GM12878 (cell line): ENCODE data around the gene PHACTR1. TPM values are rescaled to one million over a fixed set of nuclear protein-coding genes. Genes with fewer than 3 reads are reported as not detected.

Source experiments
- ATAC-seq: fragments of 200-7000 bp; cut with Tn5 transposase; 3 replicates; pipeline ENCODE4 v1.9.1; 2020; ENCODE audit warnings: mild to moderate bottlenecking, moderate library complexity
- BruUV-seq: library from RNA; stranded (reverse); fragments of 400-500 nt; replicated peaks from 2 replicates; lab custom pipeline; 2021; lab: Mats Ljungman, UMichigan
- CTCF ChIA-PET: fragments of 300-600 bp; sonication (Branson Sonifier 250); formaldehyde crosslinking; extraction: SDS; loops from one replicate; lab custom pipeline; 2021; ENCODE audit warnings: inconsistent platforms; lab: Yijun Ruan, JAX
- POLR2A ChIA-PET: fragments of 350-600 bp; formaldehyde crosslinking; extraction: SDS; loops from one replicate; lab custom pipeline; 2021; ENCODE audit warnings: inconsistent platforms; lab: Charles Lee
- RAD21 ChIA-PET: fragments of 300-600 bp; sonication (Branson Sonifier 250); formaldehyde crosslinking; loops from one replicate; lab custom pipeline; 2023; ENCODE audit warnings: antibody characterized with exemption; ENCODE audit not compliant: unreplicated experiment; lab: Charles Lee
- SMC1A ChIA-PET: fragments of 300-600 bp; sonication (Branson Sonifier 250); formaldehyde crosslinking; loops from one replicate; lab custom pipeline; 2023; ENCODE audit not compliant: unreplicated experiment, uncharacterized antibody; lab: Charles Lee
- DNase-seq: peaks from one replicate; pipeline ENCODE4 v3.0.0-alpha.2; 2011; ENCODE audit warnings: low read depth, low spot score
- FAIRE-seq: peaks from 3 replicates; lab custom pipeline; 2011; peaks lifted over from hg19 to GRCh38; lab: Jason Lieb, UNC
- H2AFZ ChIP-seq: 2 replicates; pipeline ENCODE4 v1.6.0; 2011; ENCODE audit warnings: low read depth, low read length, control low read depth; ENCODE audit not compliant: control insufficient read depth
- H3K27ac ChIP-seq: 2 replicates; pipeline ENCODE4 v1.5.1; 2011; ENCODE audit warnings: control low read depth; ENCODE audit not compliant: control insufficient read depth, insufficient read depth
- H3K27me3 ChIP-seq, 2 experiments: replicated peaks in 1 of 2; 2 replicates each; pipeline versions ENCODE4 v1.6.0 to v1.6.1; 2011; ENCODE audit warnings: low read length in 1 of 2; ENCODE audit not compliant: control insufficient read depth in 2 of 2, insufficient read depth in 2 of 2
- H3K36me3 ChIP-seq, 2 experiments: 2 replicates each; pipeline ENCODE4 v1.5.1; 2011; ENCODE audit warnings: low read length in 1 of 2; ENCODE audit not compliant: control insufficient read depth in 2 of 2, insufficient read depth in 2 of 2
- H3K4me1 ChIP-seq: 2 replicates; pipeline ENCODE4 v1.6.1; 2011; ENCODE audit warnings: mild to moderate bottlenecking, low read length, moderate library complexity, mixed read lengths; ENCODE audit not compliant: control insufficient read depth, insufficient read depth
- H3K4me2 ChIP-seq: 2 replicates; pipeline ENCODE4 v1.6.0; 2011; ENCODE audit warnings: control low read depth; ENCODE audit not compliant: control insufficient read depth, insufficient read depth
- H3K4me3 ChIP-seq: fragments of 200-600 bp; sonication (generic); 2 replicates; pipeline ENCODE4 v1.5.1; 2016
- H3K79me2 ChIP-seq: 2 replicates; pipeline ENCODE4 v1.6.0; 2011; ENCODE audit warnings: low read length; ENCODE audit not compliant: control insufficient read depth, insufficient read depth
- H3K9ac ChIP-seq: 2 replicates; pipeline ENCODE4 v1.8.0; 2011; ENCODE audit warnings: low read length, control low read depth, mixed read lengths; ENCODE audit not compliant: control insufficient read depth, insufficient read depth
- H3K9me3 ChIP-seq: replicated peaks from 3 replicates; pipeline ENCODE4 v1.5.1; 2011; ENCODE audit warnings: mild to moderate bottlenecking, low read length; ENCODE audit not compliant: control insufficient read depth, insufficient read depth
- H4K20me1 ChIP-seq: 2 replicates; pipeline ENCODE4 v1.6.0; 2011; ENCODE audit not compliant: control insufficient read depth, insufficient read depth
- BACH1 ChIP-seq: fragments of 450-650 bp; IDR thresholded peaks from 2 replicates; pipeline ENCODE4 v1.6.1; 2017; ENCODE audit warnings: mild to moderate bottlenecking, borderline replicate concordance
- BRCA1 ChIP-seq: IDR thresholded peaks from 2 replicates; pipeline ENCODE4 v1.6.1; 2011; ENCODE audit warnings: low read depth, low read length, improper control_type of control experiment
- CHD4 ChIP-seq: fragments of 200-600 bp; sonication (generic); IDR thresholded peaks from 2 replicates; pipeline ENCODE4 v1.6.1; 2016; ENCODE audit warnings: mild to moderate bottlenecking
- ELK1 ChIP-seq: IDR thresholded peaks from 2 replicates; pipeline ENCODE4 v1.6.1; 2012; ENCODE audit warnings: low read depth, low read length, improper control_type of control experiment
- FOXK2 ChIP-seq: fragments of 450-650 bp; IDR thresholded peaks from 2 replicates; pipeline ENCODE4 v1.6.1; 2017; ENCODE audit warnings: mild to moderate bottlenecking, moderate library complexity
- NFIC ChIP-seq: IDR thresholded peaks from 2 replicates; pipeline ENCODE4 v1.6.1; 2012; ENCODE audit warnings: low read depth, mild to moderate bottlenecking, inconsistent platforms, low read length, moderate library complexity
- RAD21 ChIP-seq: IDR thresholded peaks from 2 replicates; pipeline ENCODE4 v1.6.1; 2011; ENCODE audit warnings: mild to moderate bottlenecking, low read depth, low read length, moderate library complexity; ENCODE audit not compliant: insufficient read depth
- RAD51 ChIP-seq: fragments of 450-650 bp; IDR thresholded peaks from 2 replicates; pipeline ENCODE4 v1.6.1; 2016; ENCODE audit warnings: moderate library complexity, mild to moderate bottlenecking, inconsistent platforms
- SMAD5 ChIP-seq: IDR thresholded peaks from 2 replicates; pipeline ENCODE4 v1.6.1; 2016; ENCODE audit warnings: antibody characterized with exemption, low read depth
- SREBF2 ChIP-seq: IDR thresholded peaks from 2 replicates; pipeline ENCODE4 v1.6.1; 2012; ENCODE audit warnings: mild to moderate bottlenecking, low read length
- SRF ChIP-seq, 2 experiments: IDR thresholded peaks; 2 replicates each; pipeline ENCODE4 v1.6.1; 2011; ENCODE audit warnings: low read depth in 2 of 2, low read length in 2 of 2, mild to moderate bottlenecking in 1 of 2, moderate library complexity in 1 of 2
- ZNF274 ChIP-seq: IDR thresholded peaks from one replicate; pipeline ENCODE4 v1.8.0; 2011; ENCODE audit not compliant: insufficient read length, insufficient read depth
- WGBS: methylation state at CpG from one replicate; pipeline ENCODE4 v1.1.6; 2016; ENCODE audit warnings: low lambda C conversion rate; ENCODE audit not compliant: insufficient replicate concordance, insufficient coverage; ENCODE audit errors: missing lambda C conversion rate; 5-methylcytosine and 5-hydroxymethylcytosine counted together
- in situ Hi-C: fragments of 300-500 bp; cut with MboI; formaldehyde crosslinking; loops from 9 replicates; pipeline ENCODE4 v1.14.3; 2018; ENCODE audit warnings: mixed read lengths
- intact Hi-C: fragments of 100-400 bp; cut with micrococcal nuclease; formaldehyde crosslinking; loops from one replicate; pipeline ENCODE4 v1.14.2; 2022; ENCODE audit not compliant: unreplicated experiment
- polyA plus RNA-seq, 11 experiments: library from polyadenylated mRNA; depleted of rRNA in 4 of 11; unstranded in 6 of 11; stranded (reverse) in 5 of 11; fragments of >200 nt; fragmentation: Nextera tagmentation in 4 of 11; fragmentation: Illumina TruSeq in 1 of 11; extraction: Ambion mirVana in 4 of 11; extraction: Trizol in 1 of 11; gene quantifications; 1 replicate in 1 of 11; 2 replicates in 10 of 11; pipeline versions ENCODE4 v1.2.1 to v1.2.3, GENCODE V29; 2011 to 2016; ENCODE audit warnings: inconsistent platforms in 2 of 11, missing spikeins in 2 of 11, low read depth in 1 of 11
- total RNA-seq, 4 experiments: library from RNA; depleted of rRNA in 3 of 4; stranded (reverse); fragments of >200 nt in 3 of 4; fragmentation: Illumina TruSeq in 1 of 4; extraction: Trizol in 1 of 4; gene quantifications; 2 replicates each; pipeline versions ENCODE4 v1.2.1 to v1.2.3, GENCODE V29; 2013 to 2021
- TF ChIP-seq, protein P1 (sequence below): IDR thresholded peaks from 2 replicates; pipeline ENCODE4 v1.6.1; 2011; ENCODE audit warnings: borderline replicate concordance, low read depth, mild to moderate bottlenecking, moderate library complexity, mixed read lengths, low read length; ENCODE audit not compliant: insufficient read depth; ENCODE audit errors: extremely low read length
- TF ChIP-seq, protein P2 (sequence below): IDR thresholded peaks from 2 replicates; pipeline ENCODE4 v1.6.1; 2011; ENCODE audit warnings: mild to moderate bottlenecking, low read depth, low read length, moderate library complexity; ENCODE audit not compliant: insufficient replicate concordance
- TF ChIP-seq, protein P3 (sequence below): fragments of 450-650 bp; IDR thresholded peaks from 2 replicates; pipeline ENCODE4 v1.6.1; 2014; ENCODE audit warnings: mild to moderate bottlenecking
- TF ChIP-seq, protein P4 (sequence below): IDR thresholded peaks from 2 replicates; pipeline ENCODE4 v1.6.1; 2012; ENCODE audit warnings: low read length, inconsistent platforms

PHACTR1 gene
- total and polyA plus RNA-seq, 10 of the 15 experiments (the other 5 are each of a cell fraction or from before 2014, with no cell fraction given) = 34.2 to 94.6 (median 62.3) TPM

DNA sequence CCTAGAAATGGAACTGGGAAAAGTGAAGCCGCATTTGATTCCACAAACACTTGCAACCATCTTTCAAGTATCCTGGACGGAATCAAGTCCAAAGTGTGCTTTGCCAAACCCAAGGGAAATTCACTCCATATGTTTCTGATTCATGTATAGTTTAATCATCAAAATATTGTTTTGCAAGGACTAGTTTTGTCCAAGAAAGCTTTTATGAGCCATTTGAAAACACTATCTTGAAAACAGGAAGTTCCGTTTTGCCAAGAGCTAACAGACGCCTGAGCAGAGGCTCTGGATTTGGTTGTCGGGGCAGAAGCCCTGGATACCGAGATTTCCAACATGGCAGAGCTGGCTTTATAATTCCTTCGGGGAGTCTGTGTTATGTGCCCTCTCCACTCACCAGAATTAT lies 251.1 kb downstream of the PHACTR1 start:
- DNase-seq (no peak), ATAC-seq (no peak), FAIRE-seq (no peak)
- Histone ChIP-seq H3K27ac (no peak overlapping the region), H3K9me3 (no peaks in the 10 kb centered on the region), H3K4me3 (no peak overlapping the region), H4K20me1 (no peaks in the 10 kb centered on the region), H2AFZ (no peak overlapping the region), H3K4me1 (no peaks in the 10 kb centered on the region), H3K4me2 (no peak overlapping the region), H3K27me3 (0 out of 4 replicates have a peak, but pooled peaks cover 0 to 3% of the 10 kb centered on the region in 2 experiments), H3K36me3 (no peaks in the 10 kb centered on the region), H3K79me2 (no peaks in the 10 kb centered on the region), H3K9ac (no peak overlapping the region)
- ChIA-PET CTCF (no interaction called here), SMC1A (interaction anchor here (0.9 kb wide), 1 partner anchor 9 kb away, joined by 4 read pairs; no protein-coding TSS in a partner anchor), RAD21 (no interaction called here), POLR2A (interaction anchor here (0.6 kb wide), 1 partner anchor 21 kb away, joined by 6 read pairs; no protein-coding TSS in a partner anchor)
- no TSS peak for BruUV-seq
- WGBS = 36% methylated on average over 7 of the region's 7 CpGs
- TF ChIP-seq, protein P1, sequence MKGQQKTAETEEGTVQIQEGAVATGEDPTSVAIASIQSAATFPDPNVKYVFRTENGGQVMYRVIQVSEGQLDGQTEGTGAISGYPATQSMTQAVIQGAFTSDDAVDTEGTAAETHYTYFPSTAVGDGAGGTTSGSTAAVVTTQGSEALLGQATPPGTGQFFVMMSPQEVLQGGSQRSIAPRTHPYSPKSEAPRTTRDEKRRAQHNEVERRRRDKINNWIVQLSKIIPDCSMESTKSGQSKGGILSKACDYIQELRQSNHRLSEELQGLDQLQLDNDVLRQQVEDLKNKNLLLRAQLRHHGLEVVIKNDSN = no peak
- no peak for TF ChIP-seq SREBF2
- TF ChIP-seq, protein P2, sequence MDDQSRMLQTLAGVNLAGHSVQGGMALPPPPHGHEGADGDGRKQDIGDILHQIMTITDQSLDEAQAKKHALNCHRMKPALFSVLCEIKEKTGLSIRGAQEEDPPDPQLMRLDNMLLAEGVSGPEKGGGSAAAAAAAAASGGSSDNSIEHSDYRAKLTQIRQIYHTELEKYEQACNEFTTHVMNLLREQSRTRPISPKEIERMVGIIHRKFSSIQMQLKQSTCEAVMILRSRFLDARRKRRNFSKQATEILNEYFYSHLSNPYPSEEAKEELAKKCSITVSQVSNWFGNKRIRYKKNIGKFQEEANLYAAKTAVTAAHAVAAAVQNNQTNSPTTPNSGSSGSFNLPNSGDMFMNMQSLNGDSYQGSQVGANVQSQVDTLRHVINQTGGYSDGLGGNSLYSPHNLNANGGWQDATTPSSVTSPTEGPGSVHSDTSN = no peak
- no peak for TF ChIP-seq RAD21
- no peak for TF ChIP-seq BACH1
- TF ChIP-seq ELK1 = no peak
- TF ChIP-seq, protein P3, sequence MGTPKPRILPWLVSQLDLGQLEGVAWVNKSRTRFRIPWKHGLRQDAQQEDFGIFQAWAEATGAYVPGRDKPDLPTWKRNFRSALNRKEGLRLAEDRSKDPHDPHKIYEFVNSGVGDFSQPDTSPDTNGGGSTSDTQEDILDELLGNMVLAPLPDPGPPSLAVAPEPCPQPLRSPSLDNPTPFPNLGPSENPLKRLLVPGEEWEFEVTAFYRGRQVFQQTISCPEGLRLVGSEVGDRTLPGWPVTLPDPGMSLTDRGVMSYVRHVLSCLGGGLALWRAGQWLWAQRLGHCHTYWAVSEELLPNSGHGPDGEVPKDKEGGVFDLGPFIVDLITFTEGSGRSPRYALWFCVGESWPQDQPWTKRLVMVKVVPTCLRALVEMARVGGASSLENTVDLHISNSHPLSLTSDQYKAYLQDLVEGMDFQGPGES = no peak
- no peak for TF ChIP-seq SMAD5
- TF ChIP-seq SRF (IDR thresholded peaks at IDR 0.05; ENCODE audit: low read depth in 2 of 2, low read length in 2 of 2) = no peak
- TF ChIP-seq ZNF274 = no peak
- no peak for TF ChIP-seq FOXK2
- TF ChIP-seq RAD51 = no peak
- no peak for TF ChIP-seq BRCA1
- no peak for TF ChIP-seq NFIC
- no peak for TF ChIP-seq CHD4
- TF ChIP-seq, protein P4, sequence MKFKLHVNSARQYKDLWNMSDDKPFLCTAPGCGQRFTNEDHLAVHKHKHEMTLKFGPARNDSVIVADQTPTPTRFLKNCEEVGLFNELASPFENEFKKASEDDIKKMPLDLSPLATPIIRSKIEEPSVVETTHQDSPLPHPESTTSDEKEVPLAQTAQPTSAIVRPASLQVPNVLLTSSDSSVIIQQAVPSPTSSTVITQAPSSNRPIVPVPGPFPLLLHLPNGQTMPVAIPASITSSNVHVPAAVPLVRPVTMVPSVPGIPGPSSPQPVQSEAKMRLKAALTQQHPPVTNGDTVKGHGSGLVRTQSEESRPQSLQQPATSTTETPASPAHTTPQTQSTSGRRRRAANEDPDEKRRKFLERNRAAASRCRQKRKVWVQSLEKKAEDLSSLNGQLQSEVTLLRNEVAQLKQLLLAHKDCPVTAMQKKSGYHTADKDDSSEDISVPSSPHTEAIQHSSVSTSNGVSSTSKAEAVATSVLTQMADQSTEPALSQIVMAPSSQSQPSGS = no peak
- intact Hi-C loops (no loop called here), in situ Hi-C loops (no loop called here)
